GM06990 (cell line): ENCODE results near the gene AFAP1.
A peak's percentile ranks its signal among the peaks of the same experiment; 100 is the strongest.

ENCODE experiments used
- DNase-seq: peaks from one replicate; pipeline ENCODE4 v3.0.0-alpha.2; 2011; ENCODE audit not compliant: insufficient read length; ENCODE audit errors: extremely low read depth
- H3K27me3 ChIP-seq: replicated peaks from 2 replicates; pipeline ENCODE4 v1.6.0; 2011; ENCODE audit warnings: low read length; ENCODE audit not compliant: control insufficient read depth, insufficient read depth
- H3K36me3 ChIP-seq: 2 replicates; pipeline ENCODE4 v1.5.1; 2011; ENCODE audit warnings: low read length; ENCODE audit not compliant: control insufficient read depth, insufficient read depth
- H3K4me3 ChIP-seq: replicated peaks from 2 replicates; pipeline ENCODE4 v1.5.1; 2011; ENCODE audit warnings: low read depth, mild to moderate bottlenecking, control low read depth, low read length
- CTCF ChIP-seq: IDR thresholded peaks from 2 replicates; pipeline ENCODE4 v1.5.1; 2011; ENCODE audit warnings: low read length, control low read depth, mild to moderate bottlenecking, inconsistent platforms; ENCODE audit not compliant: insufficient read depth, poor library complexity, severe bottlenecking

AFAP1 gene

GRCh38 chr4:7850489-7850888 is 89.2 kb downstream of the AFAP1 start:
- no peaks in the 10 kb centered on the region; the same call in none of the 2 replicates for H3K27me3 ChIP-seq
- DNase-seq = no peak
- TF ChIP-seq CTCF = no peak
- no peak overlapping the region for H3K4me3 ChIP-seq
- no peaks in the 10 kb centered on the region for H3K36me3 ChIP-seq

GRCh38 chr4:7847206-7847605 is 92.5 kb downstream of the AFAP1 start:
- peaks cover 1% of the 10 kb centered on the region for H3K27me3 ChIP-seq
- DNase-seq = no peak
- no peak for TF ChIP-seq CTCF
- no peak overlapping the region for H3K4me3 ChIP-seq
- no peaks in the 10 kb centered on the region for H3K36me3 ChIP-seq

DNA sequence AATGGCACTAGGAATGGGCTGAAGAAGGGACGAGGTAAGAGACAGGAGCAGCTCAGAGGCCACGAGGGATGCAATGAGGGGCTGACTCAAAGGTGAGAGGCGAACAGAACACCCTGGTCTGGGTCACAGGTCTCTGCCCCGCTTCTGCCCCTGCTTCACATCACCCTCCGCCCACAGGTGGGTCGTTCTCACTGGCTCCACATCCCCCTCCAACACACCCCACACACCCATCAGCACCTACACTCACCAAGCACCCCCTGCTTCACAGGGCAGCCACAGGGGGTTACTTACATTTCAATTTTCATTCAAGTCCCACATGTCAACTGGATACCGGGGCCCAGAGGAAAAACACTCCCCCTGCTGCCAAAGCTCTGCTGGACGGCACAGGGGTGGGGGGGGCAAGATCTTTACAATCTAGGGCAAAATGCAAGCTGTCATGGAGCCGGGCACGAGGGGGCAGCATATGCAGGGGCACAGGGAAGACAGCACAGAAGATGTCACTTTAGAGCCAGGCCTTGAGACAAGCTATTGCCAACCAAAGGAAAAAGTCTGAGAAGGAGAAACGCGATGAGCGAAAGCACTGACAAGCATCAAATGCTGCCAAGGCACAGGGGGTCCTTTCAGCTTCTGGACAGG is 94.0 kb downstream of the AFAP1 start:
- H3K27me3 ChIP-seq = peaks cover 1% of the 10 kb centered on the region
- peak; percentile 5 for TF ChIP-seq CTCF
- H3K4me3 ChIP-seq = no peak overlapping the region
- no peak for DNase-seq
- H3K36me3 ChIP-seq = no peaks in the 10 kb centered on the region

- no peak for TF ChIP-seq CTCF
- Histone ChIP-seq H3K27me3 (peaks cover 1% of the 10 kb centered on the region), H3K4me3 (no peak overlapping the region), H3K36me3 (no peaks in the 10 kb centered on the region)
- no peak for DNase-seq
Observed at GRCh38 chr4:7844594-7844991, 95.1 kb downstream of the AFAP1 start.

- no peak overlapping the region for H3K4me3 ChIP-seq
- H3K36me3 ChIP-seq = no peaks in the 10 kb centered on the region
- peak; percentile 86 for TF ChIP-seq CTCF
- DNase-seq = no peak
- peaks cover 1% of the 10 kb centered on the region for H3K27me3 ChIP-seq
Observed at GRCh38 chr4:7843831-7844593, 95.6 kb downstream of the AFAP1 start.
